Keratinocyte (primary cell): ENCODE data around the gene SHANK1. TPM values are rescaled to one million over a fixed set of nuclear protein-coding genes. Genes with fewer than 3 reads are reported as not detected.

Source experiments
- DNase-seq: peaks from one replicate; pipeline ENCODE4 v3.0.0-alpha.2; 2011; ENCODE audit warnings: low read depth, missing footprints, low spot score
- FAIRE-seq: peaks from 2 replicates; lab custom pipeline; 2011; peaks lifted over from hg19 to GRCh38; lab: Jason Lieb, UNC
- H2AFZ ChIP-seq: 2 replicates; pipeline ENCODE4 v1.6.0; 2012; ENCODE audit warnings: low read length, control low read depth, inconsistent platforms; ENCODE audit not compliant: control insufficient read depth
- H3K27ac ChIP-seq: 2 replicates; pipeline ENCODE4 v1.5.1; 2011; ENCODE audit warnings: low read length; ENCODE audit not compliant: control insufficient read depth, insufficient read depth
- H3K27me3 ChIP-seq: 3 replicates; pipeline ENCODE4 v1.6.0; 2011; ENCODE audit warnings: low read length; ENCODE audit not compliant: control insufficient read depth, insufficient read depth; ENCODE audit errors: extremely low read depth
- H3K36me3 ChIP-seq, 2 experiments: 2 replicates in 1 of 2; 3 replicates in 1 of 2; pipeline ENCODE4 v1.5.1; 2011; ENCODE audit warnings: low read length in 2 of 2, mild to moderate bottlenecking in 1 of 2; ENCODE audit not compliant: control insufficient read depth in 2 of 2, insufficient read depth in 2 of 2; ENCODE audit errors: extremely low read depth in 1 of 2
- H3K4me1 ChIP-seq: 3 replicates; pipeline ENCODE4 v1.5.1; 2011; ENCODE audit warnings: low read length; ENCODE audit not compliant: control insufficient read depth, insufficient read depth; ENCODE audit errors: extremely low read depth
- H3K4me2 ChIP-seq: 3 replicates; pipeline ENCODE4 v1.6.0; 2011; ENCODE audit warnings: low read depth, low read length; ENCODE audit not compliant: control insufficient read depth, insufficient read depth; ENCODE audit errors: extremely low read depth
- H3K4me3 ChIP-seq, 3 experiments: fragments of 200-600 bp in 1 of 3; sonication (generic) in 1 of 3; 2 replicates in 2 of 3; 3 replicates in 1 of 3; pipeline ENCODE4 v1.5.1; 2011 to 2016; ENCODE audit warnings: low read length in 3 of 3, mild to moderate bottlenecking in 3 of 3, control low read depth in 2 of 3, inconsistent platforms in 1 of 3, low read depth in 1 of 3, mixed read lengths in 1 of 3, mixed run types in 1 of 3, moderate library complexity in 1 of 3; ENCODE audit not compliant: control insufficient read depth in 2 of 3, insufficient read depth in 2 of 3; ENCODE audit errors: extremely low read depth in 1 of 3
- H3K79me2 ChIP-seq: 2 replicates; pipeline ENCODE4 v1.6.0; 2012; ENCODE audit warnings: low read length; ENCODE audit not compliant: control insufficient read depth, insufficient read depth
- H3K9ac ChIP-seq: 3 replicates; pipeline ENCODE4 v1.6.0; 2011; ENCODE audit warnings: low read length; ENCODE audit not compliant: control insufficient read depth, insufficient read depth; ENCODE audit errors: extremely low read depth
- H3K9me1 ChIP-seq: 3 replicates; pipeline ENCODE4 v1.6.0; 2011; ENCODE audit warnings: low read length; ENCODE audit not compliant: control insufficient read depth, insufficient read depth; ENCODE audit errors: extremely low read depth
- H3K9me3 ChIP-seq: 2 replicates; pipeline ENCODE4 v1.5.1; 2012; ENCODE audit warnings: low read depth, low read length; ENCODE audit not compliant: control insufficient read depth
- H4K20me1 ChIP-seq: 3 replicates; pipeline ENCODE4 v1.6.0; 2011; ENCODE audit warnings: low read length; ENCODE audit not compliant: control insufficient read depth, insufficient read depth; ENCODE audit errors: extremely low read depth
- EZH2 ChIP-seq: IDR thresholded peaks from one replicate; pipeline ENCODE4 v1.6.1; 2012; ENCODE audit warnings: inconsistent platforms, mild to moderate bottlenecking, low read length, moderate library complexity
- dilution Hi-C: fragments of 300-500 bp; cut with MboI; formaldehyde crosslinking; loops from one replicate; pipeline ENCODE4 v1.7.0; 2020; ENCODE audit warnings: low sequenced_read_pairs; ENCODE audit not compliant: extremely low pct_ligation_motif_present
- polyA plus RNA-seq, 5 experiments: library from polyadenylated mRNA; depleted of rRNA in 3 of 5; stranded (reverse) in 3 of 5; stranded (forward) in 1 of 5; unstranded in 1 of 5; fragments of >200 nt; gene quantifications; 1 replicate in 1 of 5; 2 replicates in 3 of 5; 3 replicates in 1 of 5; pipeline versions ENCODE4 v1.2.1 to v1.2.3, GENCODE V29; 2011 to 2012; ENCODE audit warnings: missing spikeins in 2 of 5, low read depth in 1 of 5, low replicate concordance in 1 of 5
- TF ChIP-seq, protein P1 (sequence below), 3 experiments: IDR thresholded peaks in 1 of 3; conservative IDR thresholded peaks in 1 of 3; optimal IDR thresholded peaks in 1 of 3; 2 replicates in 2 of 3; 3 replicates in 1 of 3; pipeline versions ENCODE3 to v1.5.1; 2011; ENCODE audit warnings: low read length in 3 of 3, mild to moderate bottlenecking in 3 of 3, moderate library complexity in 2 of 3, control low read depth in 1 of 3, inconsistent platforms in 1 of 3; ENCODE audit not compliant: insufficient read depth in 2 of 3; ENCODE audit errors: extremely low read depth in 1 of 3

Gene SHANK1
- polyA plus RNA-seq, 1 donor (not counting 4 experiments of a cell fraction or from before 2014, with no cell fraction given): 0.51 TPM

DNA sequence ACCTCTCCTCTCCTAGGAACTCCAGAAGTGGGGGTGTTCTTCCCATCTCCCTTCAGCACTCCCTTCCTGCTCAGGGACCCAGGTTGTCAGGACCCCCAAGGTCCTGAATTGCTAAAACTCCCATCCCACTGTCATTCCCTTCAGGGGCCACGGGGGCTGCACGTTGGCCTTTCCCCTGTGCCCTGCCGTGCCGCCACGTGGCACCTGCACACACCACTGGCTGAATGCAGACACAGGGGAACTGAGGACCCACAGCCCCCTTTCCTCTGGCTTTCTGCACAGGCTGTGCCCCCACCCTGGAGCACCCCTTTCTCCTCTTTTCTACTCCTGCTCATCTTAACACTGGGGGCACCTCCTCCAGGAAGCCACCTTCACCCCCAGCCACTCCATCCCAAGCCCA, 9.0 kb downstream of the SHANK1 start:
- FAIRE-seq: no peak
- H3K27ac ChIP-seq: no peak overlapping the region
- H3K9me1 ChIP-seq: no peaks in the 10 kb centered on the region
- H2AFZ ChIP-seq: no peak overlapping the region
- no peaks in the 10 kb centered on the region for H3K4me1 ChIP-seq
- dilution Hi-C loops: no loop called here
- TF ChIP-seq, protein P1, sequence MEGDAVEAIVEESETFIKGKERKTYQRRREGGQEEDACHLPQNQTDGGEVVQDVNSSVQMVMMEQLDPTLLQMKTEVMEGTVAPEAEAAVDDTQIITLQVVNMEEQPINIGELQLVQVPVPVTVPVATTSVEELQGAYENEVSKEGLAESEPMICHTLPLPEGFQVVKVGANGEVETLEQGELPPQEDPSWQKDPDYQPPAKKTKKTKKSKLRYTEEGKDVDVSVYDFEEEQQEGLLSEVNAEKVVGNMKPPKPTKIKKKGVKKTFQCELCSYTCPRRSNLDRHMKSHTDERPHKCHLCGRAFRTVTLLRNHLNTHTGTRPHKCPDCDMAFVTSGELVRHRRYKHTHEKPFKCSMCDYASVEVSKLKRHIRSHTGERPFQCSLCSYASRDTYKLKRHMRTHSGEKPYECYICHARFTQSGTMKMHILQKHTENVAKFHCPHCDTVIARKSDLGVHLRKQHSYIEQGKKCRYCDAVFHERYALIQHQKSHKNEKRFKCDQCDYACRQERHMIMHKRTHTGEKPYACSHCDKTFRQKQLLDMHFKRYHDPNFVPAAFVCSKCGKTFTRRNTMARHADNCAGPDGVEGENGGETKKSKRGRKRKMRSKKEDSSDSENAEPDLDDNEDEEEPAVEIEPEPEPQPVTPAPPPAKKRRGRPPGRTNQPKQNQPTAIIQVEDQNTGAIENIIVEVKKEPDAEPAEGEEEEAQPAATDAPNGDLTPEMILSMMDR (optimal IDR thresholded peaks at IDR 0.05 in 1 of 3, IDR thresholded peaks at IDR 0.05 in 1 of 3, conservative IDR thresholded peaks at IDR 0.05 in 1 of 3; ENCODE audit: extremely low read depth in 1 of 3, insufficient read depth in 2 of 3, low read length in 3 of 3): no peak
- no peak for TF ChIP-seq EZH2
- no peak overlapping the region for H3K4me2 ChIP-seq
- no peaks in the 10 kb centered on the region for H3K79me2 ChIP-seq
- H3K36me3 ChIP-seq: no peaks in the 10 kb centered on the region
- no peak for DNase-seq
- H4K20me1 ChIP-seq: no peaks in the 10 kb centered on the region
- no peak overlapping the region for H3K4me3 ChIP-seq
- no peaks in the 10 kb centered on the region for H3K9me3 ChIP-seq
- no peak overlapping the region for H3K9ac ChIP-seq
- H3K27me3 ChIP-seq: no peaks in the 10 kb centered on the region

DNA sequence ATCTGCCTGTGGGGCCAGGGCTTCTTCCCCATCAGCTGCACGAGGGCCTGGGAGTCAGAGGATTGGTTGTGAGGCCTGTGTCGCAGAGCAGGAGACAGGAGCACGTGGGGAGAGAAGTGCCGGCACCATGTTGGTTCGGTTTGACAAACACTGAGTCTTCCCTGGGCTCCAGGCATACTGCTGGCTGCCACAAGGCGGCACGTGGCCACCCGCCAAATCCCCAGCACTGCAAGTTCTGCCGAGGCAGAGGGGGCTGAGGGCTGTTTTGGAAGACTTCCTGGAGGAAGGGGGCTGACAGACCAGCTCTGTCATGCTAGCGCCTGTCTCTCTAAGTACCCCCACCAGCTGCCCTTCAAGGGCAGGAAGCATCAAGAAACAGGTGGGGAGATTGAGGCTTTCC, 9.5 kb downstream of the SHANK1 start:
- TF ChIP-seq, protein P1 (optimal IDR thresholded peaks at IDR 0.05 in 1 of 3, IDR thresholded peaks at IDR 0.05 in 1 of 3, conservative IDR thresholded peaks at IDR 0.05 in 1 of 3; ENCODE audit: extremely low read depth in 1 of 3, insufficient read depth in 2 of 3, low read length in 3 of 3): peak in 1 of 3 experiments; percentile 41
- TF ChIP-seq EZH2: no peak
- FAIRE-seq (no peak), DNase-seq (no peak)
- Histone ChIP-seq H3K4me3 (no peak overlapping the region), H3K79me2 (no peaks in the 10 kb centered on the region), H3K27ac (no peak overlapping the region), H2AFZ (no peak overlapping the region), H3K9me1 (no peaks in the 10 kb centered on the region), H3K27me3 (no peaks in the 10 kb centered on the region), H3K36me3 (no peaks in the 10 kb centered on the region), H3K9ac (no peak overlapping the region), H3K9me3 (no peaks in the 10 kb centered on the region), H4K20me1 (no peaks in the 10 kb centered on the region), H3K4me2 (no peak overlapping the region), H3K4me1 (no peaks in the 10 kb centered on the region)
- dilution Hi-C loops: no loop called here
